HepG2 (cell line): ENCODE measurements around the gene PRR5L. TPM values are rescaled to one million over a fixed set of nuclear protein-coding genes. Genes with fewer than 3 reads are reported as not detected.
A peak's percentile ranks its signal among the peaks of the same experiment; 100 is the strongest.

ENCODE experiments used
- ATRX ChIP-seq: sonication (generic); formaldehyde crosslinking; IDR thresholded peaks from 2 replicates; pipeline ENCODE4 v1.4.0; 2020; ENCODE audit warnings: missing genetic modification reagents, borderline replicate concordance
- HNRNPLL ChIP-seq: fragments of 200-400 bp; formaldehyde crosslinking; IDR thresholded peaks from 2 replicates; pipeline ENCODE4 v1.6.1; 2017; ENCODE audit warnings: mild to moderate bottlenecking, low read depth, low read length; ENCODE audit not compliant: poor library complexity, severe bottlenecking
- KDM1A ChIP-seq: IDR thresholded peaks from 2 replicates; pipeline ENCODE4 v1.6.1; 2016; ENCODE audit warnings: missing compliant biosample characterization
- KLF6 ChIP-seq: IDR thresholded peaks from 2 replicates; pipeline ENCODE4 v1.8.0; 2016; ENCODE audit warnings: missing biosample characterization, missing genetic modification reagents
- NFATC3 ChIP-seq: sonication (generic); formaldehyde crosslinking; IDR thresholded peaks from 2 replicates; pipeline ENCODE4 v1.5.1; 2020; ENCODE audit warnings: mild to moderate bottlenecking, missing genetic modification reagents
- NFKB2 ChIP-seq: sonication (generic); formaldehyde crosslinking; IDR thresholded peaks from 2 replicates; pipeline ENCODE4 v1.4.0; 2020; ENCODE audit warnings: missing genetic modification reagents, borderline replicate concordance
- ONECUT2 ChIP-seq: sonication (generic); formaldehyde crosslinking; IDR thresholded peaks from 2 replicates; pipeline ENCODE4 v1.4.0; 2020; ENCODE audit warnings: missing genetic modification reagents
- SIX1 ChIP-seq: sonication (generic); formaldehyde crosslinking; IDR thresholded peaks from 2 replicates; pipeline ENCODE4 v1.4.0; 2020; ENCODE audit warnings: missing genetic modification reagents, borderline replicate concordance
- THAP11 ChIP-seq: IDR thresholded peaks from 2 replicates; pipeline ENCODE4 v1.6.1; 2016; ENCODE audit warnings: missing biosample characterization, missing genetic modification reagents
- TRIM24 ChIP-seq: sonication (generic); formaldehyde crosslinking; IDR thresholded peaks from 2 replicates; pipeline ENCODE4 v1.8.0; 2022; ENCODE audit warnings: mild to moderate bottlenecking, missing genetic modification reagents
- ZMYM2 ChIP-seq: sonication (generic); formaldehyde crosslinking; IDR thresholded peaks from 2 replicates; pipeline ENCODE4 v1.8.0; 2022; ENCODE audit warnings: mild to moderate bottlenecking, missing genetic modification reagents
- ZNF138 ChIP-seq: sonication (generic); formaldehyde crosslinking; IDR thresholded peaks from 2 replicates; pipeline ENCODE4 v1.5.0; 2020; ENCODE audit warnings: mild to moderate bottlenecking, low read depth, missing genetic modification reagents
- ZNF251 ChIP-seq: sonication (generic); formaldehyde crosslinking; IDR thresholded peaks from 2 replicates; pipeline ENCODE4 v1.9.0; 2021; ENCODE audit warnings: mild to moderate bottlenecking, missing genetic modification reagents
- ZNF343 ChIP-seq: sonication (generic); formaldehyde crosslinking; IDR thresholded peaks from 2 replicates; pipeline ENCODE4 v1.4.0; 2020; ENCODE audit warnings: mild to moderate bottlenecking, missing genetic modification reagents
- polyA plus RNA-seq, 8 experiments: library from polyadenylated mRNA; depleted of rRNA in 3 of 8; stranded (reverse) in 7 of 8; unstranded in 1 of 8; fragments of >200 nt; fragmentation: Illumina TruSeq in 4 of 8; extraction: Trizol in 4 of 8; gene quantifications; 2 replicates each; pipeline versions ENCODE4 v1.2.1 to v1.2.3, GENCODE V29; 2011 to 2016; ENCODE audit warnings: low read depth in 4 of 8, missing spikeins in 1 of 8, mixed read lengths in 1 of 8; ENCODE audit not compliant: insufficient read depth in 1 of 8
- total RNA-seq, 5 experiments: library from RNA; depleted of rRNA; stranded (reverse); fragments of >200 nt; fragmentation: Illumina TruSeq; extraction: Trizol; gene quantifications; 2 replicates each; pipeline ENCODE4 v1.2.3, GENCODE V29; 2016; ENCODE audit warnings: low read depth in 1 of 5
- TF ChIP-seq, protein P1 (sequence below): sonication (generic); formaldehyde crosslinking; IDR thresholded peaks from 2 replicates; pipeline ENCODE4 v1.5.0; 2020; ENCODE audit warnings: mild to moderate bottlenecking, missing genetic modification reagents, moderate library complexity
- TF ChIP-seq, protein P2 (sequence below): IDR thresholded peaks from 2 replicates; pipeline ENCODE4 v1.6.1; 2016
- TF ChIP-seq, protein P3 (sequence below), 2 experiments: sonication (generic) in 1 of 2; formaldehyde crosslinking in 1 of 2; IDR thresholded peaks; 2 replicates each; pipeline versions ENCODE4 v1.5.1 to v1.6.1; 2011 to 2020; ENCODE audit warnings: borderline replicate concordance in 1 of 2, low read depth in 1 of 2, low read length in 1 of 2, mild to moderate bottlenecking in 1 of 2, missing genetic modification reagents in 1 of 2, moderate library complexity in 1 of 2
- TF ChIP-seq, protein P4 (sequence below): sonication (generic); formaldehyde crosslinking; IDR thresholded peaks from 2 replicates; pipeline ENCODE4 v1.5.0; 2020; ENCODE audit warnings: missing genetic modification reagents
- TF ChIP-seq, protein P5 (sequence below): sonication (generic); formaldehyde crosslinking; IDR thresholded peaks from 2 replicates; pipeline ENCODE4 v1.5.0; 2020; ENCODE audit warnings: mild to moderate bottlenecking, missing genetic modification reagents

Gene PRR5L
- total and polyA plus RNA-seq, 2 of the 13 experiments (the other 11 are each of a cell fraction or from before 2014, with no cell fraction given), result 0.16 TPM; not detected in 1

DNA sequence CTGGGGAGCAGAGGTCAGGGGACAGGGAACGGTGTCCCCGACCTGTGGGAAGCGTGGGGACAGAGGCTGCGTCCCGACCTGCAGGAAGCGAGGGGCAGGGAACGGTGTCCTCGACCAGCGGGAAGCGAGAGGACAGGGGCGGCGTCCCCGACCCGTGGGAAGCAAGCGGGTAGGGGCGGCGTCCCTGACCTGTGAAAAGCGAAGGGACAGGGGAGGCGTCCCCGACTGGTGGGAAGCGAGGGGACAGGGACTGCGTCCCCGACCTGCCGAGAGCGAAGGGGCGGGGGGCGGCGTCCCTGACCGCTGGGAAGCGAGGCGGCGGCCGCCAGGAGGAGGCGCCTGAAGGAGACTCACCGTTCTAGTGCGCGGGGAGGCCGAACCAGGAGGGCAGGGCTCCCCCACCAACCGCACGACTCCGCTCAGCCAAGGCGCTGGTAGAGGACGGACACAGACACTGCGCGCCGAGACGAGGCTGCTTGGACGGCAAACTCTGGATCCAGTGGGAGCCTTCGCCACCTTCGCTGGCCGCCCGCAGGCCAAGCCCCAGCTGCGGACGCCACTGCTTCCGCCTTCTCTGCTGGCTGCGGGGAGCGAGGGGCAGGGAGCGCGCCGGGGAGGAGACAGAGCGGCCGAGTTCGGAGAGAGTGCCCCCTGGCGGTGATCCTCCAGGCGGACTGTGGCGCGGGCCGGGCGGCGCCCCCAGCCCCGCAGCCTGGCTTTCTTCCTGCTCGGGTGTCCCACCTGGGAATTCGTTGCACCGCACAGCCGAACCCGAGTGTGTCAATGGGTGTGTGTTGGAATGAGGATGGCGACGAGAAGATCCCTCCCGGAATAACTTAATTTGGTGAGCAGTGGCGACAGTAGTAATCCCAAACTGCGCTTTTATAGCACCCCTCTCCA is 213.9 kb downstream of the PRR5L start, which contains the start of gene TRAF6 (continued):
- TF ChIP-seq, protein P1, sequence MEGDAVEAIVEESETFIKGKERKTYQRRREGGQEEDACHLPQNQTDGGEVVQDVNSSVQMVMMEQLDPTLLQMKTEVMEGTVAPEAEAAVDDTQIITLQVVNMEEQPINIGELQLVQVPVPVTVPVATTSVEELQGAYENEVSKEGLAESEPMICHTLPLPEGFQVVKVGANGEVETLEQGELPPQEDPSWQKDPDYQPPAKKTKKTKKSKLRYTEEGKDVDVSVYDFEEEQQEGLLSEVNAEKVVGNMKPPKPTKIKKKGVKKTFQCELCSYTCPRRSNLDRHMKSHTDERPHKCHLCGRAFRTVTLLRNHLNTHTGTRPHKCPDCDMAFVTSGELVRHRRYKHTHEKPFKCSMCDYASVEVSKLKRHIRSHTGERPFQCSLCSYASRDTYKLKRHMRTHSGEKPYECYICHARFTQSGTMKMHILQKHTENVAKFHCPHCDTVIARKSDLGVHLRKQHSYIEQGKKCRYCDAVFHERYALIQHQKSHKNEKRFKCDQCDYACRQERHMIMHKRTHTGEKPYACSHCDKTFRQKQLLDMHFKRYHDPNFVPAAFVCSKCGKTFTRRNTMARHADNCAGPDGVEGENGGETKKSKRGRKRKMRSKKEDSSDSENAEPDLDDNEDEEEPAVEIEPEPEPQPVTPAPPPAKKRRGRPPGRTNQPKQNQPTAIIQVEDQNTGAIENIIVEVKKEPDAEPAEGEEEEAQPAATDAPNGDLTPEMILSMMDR, result peak; percentile 92
- peak; percentile 91 for TF ChIP-seq THAP11 (CRISPR knock-in tag)
- no peak for TF ChIP-seq ZNF251 (CRISPR knock-in tag)
- TF ChIP-seq NFATC3 (CRISPR knock-in tag), result no peak
- peak; percentile 69; the same call in 1 of the 2 replicates for TF ChIP-seq ZMYM2 (CRISPR knock-in tag)
- TF ChIP-seq, protein P2, sequence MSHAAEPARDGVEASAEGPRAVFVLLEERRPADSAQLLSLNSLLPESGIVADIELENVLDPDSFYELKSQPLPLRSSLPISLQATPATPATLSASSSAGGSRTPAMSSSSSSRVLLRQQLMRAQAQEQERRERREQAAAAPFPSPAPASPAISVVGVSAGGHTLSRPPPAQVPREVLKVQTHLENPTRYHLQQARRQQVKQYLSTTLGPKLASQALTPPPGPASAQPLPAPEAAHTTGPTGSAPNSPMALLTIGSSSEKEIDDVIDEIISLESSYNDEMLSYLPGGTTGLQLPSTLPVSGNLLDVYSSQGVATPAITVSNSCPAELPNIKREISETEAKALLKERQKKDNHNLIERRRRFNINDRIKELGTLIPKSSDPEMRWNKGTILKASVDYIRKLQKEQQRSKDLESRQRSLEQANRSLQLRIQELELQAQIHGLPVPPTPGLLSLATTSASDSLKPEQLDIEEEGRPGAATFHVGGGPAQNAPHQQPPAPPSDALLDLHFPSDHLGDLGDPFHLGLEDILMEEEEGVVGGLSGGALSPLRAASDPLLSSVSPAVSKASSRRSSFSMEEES (CRISPR knock-in tag), result peak; percentile 44; the same call in 1 of the 2 replicates
- no peak for TF ChIP-seq ONECUT2 (CRISPR knock-in tag)
- TF ChIP-seq, protein P3, sequence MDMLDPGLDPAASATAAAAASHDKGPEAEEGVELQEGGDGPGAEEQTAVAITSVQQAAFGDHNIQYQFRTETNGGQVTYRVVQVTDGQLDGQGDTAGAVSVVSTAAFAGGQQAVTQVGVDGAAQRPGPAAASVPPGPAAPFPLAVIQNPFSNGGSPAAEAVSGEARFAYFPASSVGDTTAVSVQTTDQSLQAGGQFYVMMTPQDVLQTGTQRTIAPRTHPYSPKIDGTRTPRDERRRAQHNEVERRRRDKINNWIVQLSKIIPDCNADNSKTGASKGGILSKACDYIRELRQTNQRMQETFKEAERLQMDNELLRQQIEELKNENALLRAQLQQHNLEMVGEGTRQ (IDR thresholded peaks at IDR 0.05; ENCODE audit: low read depth, low read length), result no peak
- TF ChIP-seq, protein P3 (CRISPR knock-in tag; IDR thresholded peaks at IDR 0.05; ENCODE audit: borderline replicate concordance), result peak; percentile 35; the same call in 1 of the 2 replicates
- 0 out of 2 replicates have a peak, but pooled peaks have one; percentile 23 for TF ChIP-seq KDM1A
- peak; percentile 88; the same call in 1 of the 2 replicates for TF ChIP-seq NFKB2
- no peak for TF ChIP-seq ATRX (CRISPR knock-in tag)
- TF ChIP-seq KLF6 (CRISPR knock-in tag), result peak; percentile 75
- TF ChIP-seq, protein P4, sequence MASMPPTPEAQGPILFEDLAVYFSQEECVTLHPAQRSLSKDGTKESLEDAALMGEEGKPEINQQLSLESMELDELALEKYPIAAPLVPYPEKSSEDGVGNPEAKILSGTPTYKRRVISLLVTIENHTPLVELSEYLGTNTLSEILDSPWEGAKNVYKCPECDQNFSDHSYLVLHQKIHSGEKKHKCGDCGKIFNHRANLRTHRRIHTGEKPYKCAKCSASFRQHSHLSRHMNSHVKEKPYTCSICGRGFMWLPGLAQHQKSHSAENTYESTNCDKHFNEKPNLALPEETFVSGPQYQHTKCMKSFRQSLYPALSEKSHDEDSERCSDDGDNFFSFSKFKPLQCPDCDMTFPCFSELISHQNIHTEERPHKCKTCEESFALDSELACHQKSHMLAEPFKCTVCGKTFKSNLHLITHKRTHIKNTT, result no peak
- TF ChIP-seq ZNF343 (CRISPR knock-in tag), result peak; percentile 77; the same call in 1 of the 2 replicates
- TF ChIP-seq SIX1 (CRISPR knock-in tag), result 0 out of 2 replicates have a peak, but pooled peaks have one; percentile 16
- TF ChIP-seq HNRNPLL, result peak; percentile 66
- TF ChIP-seq ZNF138 (CRISPR knock-in tag), result peak; percentile 89; the same call in 1 of the 2 replicates
- TF ChIP-seq, protein P5, sequence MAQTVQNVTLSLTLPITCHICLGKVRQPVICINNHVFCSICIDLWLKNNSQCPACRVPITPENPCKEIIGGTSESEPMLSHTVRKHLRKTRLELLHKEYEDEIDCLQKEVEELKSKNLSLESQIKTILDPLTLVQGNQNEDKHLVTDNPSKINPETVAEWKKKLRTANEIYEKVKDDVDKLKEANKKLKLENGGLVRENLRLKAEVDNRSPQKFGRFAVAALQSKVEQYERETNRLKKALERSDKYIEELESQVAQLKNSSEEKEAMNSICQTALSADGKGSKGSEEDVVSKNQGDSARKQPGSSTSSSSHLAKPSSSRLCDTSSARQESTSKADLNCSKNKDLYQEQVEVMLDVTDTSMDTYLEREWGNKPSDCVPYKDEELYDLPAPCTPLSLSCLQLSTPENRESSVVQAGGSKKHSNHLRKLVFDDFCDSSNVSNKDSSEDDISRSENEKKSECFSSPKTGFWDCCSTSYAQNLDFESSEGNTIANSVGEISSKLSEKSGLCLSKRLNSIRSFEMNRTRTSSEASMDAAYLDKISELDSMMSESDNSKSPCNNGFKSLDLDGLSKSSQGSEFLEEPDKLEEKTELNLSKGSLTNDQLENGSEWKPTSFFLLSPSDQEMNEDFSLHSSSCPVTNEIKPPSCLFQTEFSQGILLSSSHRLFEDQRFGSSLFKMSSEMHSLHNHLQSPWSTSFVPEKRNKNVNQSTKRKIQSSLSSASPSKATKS (CRISPR knock-in tag), result no peak
- no peak for TF ChIP-seq TRIM24
